Adrenal gland (tissue), 5 donors: Measurements from ENCODE around the gene PGA4.

Experiments used
- CTCF ChIP-seq, 6 experiments: fragments of 450-650 bp in 4 of 6; fragments of 200-600 bp in 2 of 6; sonication (generic) in 1 of 6; IDR thresholded peaks; 1 replicate in 5 of 6; 2 replicates in 1 of 6; pipeline versions ENCODE4 v1.5.1 to v1.8.0; 2016 to 2021; ENCODE audit warnings: antibody characterized with exemption in 6 of 6, mild to moderate bottlenecking in 2 of 6, moderate library complexity in 1 of 6
- POLR2A ChIP-seq, 2 donors: fragments of 450-650 bp; IDR thresholded peaks; one replicate each; pipeline ENCODE4 v1.6.1; 2017; ENCODE audit warnings: antibody characterized with exemption in 2 of 2, mild to moderate bottlenecking in 2 of 2, moderate library complexity in 1 of 2
- donor health status: DM: no; HTN: no; CAD: no.

GRCh38 chr11:61277186-61278000 lies 55.2 kb downstream of the PGA4 start:
- TF ChIP-seq CTCF (IDR thresholded peaks at IDR 0.05), result no peak
- TF ChIP-seq POLR2A (IDR thresholded peaks at IDR 0.05), result no peak
